ENCODE results near the gene NCOR2. TPM values are rescaled to one million over a fixed set of nuclear protein-coding genes. Genes with fewer than 3 reads are reported as not detected.

NCOR2 gene
- total RNA-seq, 1 experiment from 2014 or later: 153 TPM

GRCh38 chr12:124525455-124525854, 42.0 kb downstream of the NCOR2 start:
- no peaks in the 10 kb centered on the region for H3K36me3 ChIP-seq (ENCODE audit: control insufficient read depth in 1 of 2, insufficient read depth in 2 of 2, low read length in 2 of 2)
- H3K4me1 ChIP-seq (ENCODE audit: control insufficient read depth in 1 of 2, insufficient read depth in 2 of 2, low read length in 2 of 2): peaks cover 17 to 35% of the 10 kb centered on the region in 2 experiments
- no peaks in the 10 kb centered on the region for H3K9me3 ChIP-seq (ENCODE audit: control insufficient read depth in 1 of 2, insufficient read depth in 1 of 2, low read depth in 1 of 2, low read length in 2 of 2)
- intact Hi-C loops (cut with micrococcal nuclease): no loop called here
- H3K4me2 ChIP-seq (ENCODE audit: low read length): 0 out of 2 replicates have a peak overlapping the region, but pooled peaks have one; percentile 44
- TF ChIP-seq YY1 (IDR thresholded peaks at IDR 0.05; ENCODE audit: extremely low read depth, insufficient replicate concordance, low read depth, low read length): no peak
- TF ChIP-seq EZH2phosphoT487 (IDR thresholded peaks at IDR 0.05; ENCODE audit: borderline replicate concordance): no peak
- TF ChIP-seq REST (IDR thresholded peaks at IDR 0.05; ENCODE audit: low read depth): no peak
- TF ChIP-seq JUND (IDR thresholded peaks at IDR 0.05): no peak
- TF ChIP-seq SIN3A (IDR thresholded peaks at IDR 0.05; ENCODE audit: low read depth): no peak
- no peak for TF ChIP-seq ZBTB33 (IDR thresholded peaks at IDR 0.05; ENCODE audit: extremely low read depth, insufficient replicate concordance, low read length)
- TF ChIP-seq POLR2AphosphoS5 (IDR thresholded peaks at IDR 0.05; ENCODE audit: low read depth, low read length): no peak
- no peak for TF ChIP-seq FOSL1 (IDR thresholded peaks at IDR 0.05; ENCODE audit: low read depth)
- no peak for TF ChIP-seq ELF1 (IDR thresholded peaks at IDR 0.05; ENCODE audit: borderline replicate concordance, low read depth)
- TF ChIP-seq CBX3 (IDR thresholded peaks at IDR 0.05; ENCODE audit: low read depth): no peak
- TF ChIP-seq TCF7L2 (IDR thresholded peaks at IDR 0.05; ENCODE audit: borderline replicate concordance, extremely low read depth, insufficient read depth, insufficient read length): no peak
- DNase-seq (ENCODE audit: low read depth, low spot score) (no peak), ATAC-seq (no peak)
- RAD21 ChIA-PET (ENCODE audit: low non-redundant PET in 1 of 2, low total read pairs in 2 of 2, uncharacterized antibody in 2 of 2, unreplicated experiment in 2 of 2): no interaction called here
- BruUV-seq (replicated peaks): no TSS peak
- H3K27me3 ChIP-seq (ENCODE audit: insufficient read depth, low read length): no peaks in the 10 kb centered on the region
- H3K79me2 ChIP-seq (ENCODE audit: insufficient read depth, low read length): peaks cover 62% of the 10 kb centered on the region
- no peaks in the 10 kb centered on the region for H3K9me2 ChIP-seq (ENCODE audit: insufficient read depth)
- no peak overlapping the region for H3K4me3 ChIP-seq (replicated peaks in 1 of 2; ENCODE audit: low read depth in 1 of 2, low read length in 2 of 2)
- H2AFZ ChIP-seq (ENCODE audit: low read depth, low read length, poor library complexity, severe bottlenecking): no peak overlapping the region
- H4K20me1 ChIP-seq (ENCODE audit: insufficient read depth): peaks cover 9% of the 10 kb centered on the region
- CTCF ChIA-PET: no interaction called here
- no peak overlapping the region for H3K9ac ChIP-seq (ENCODE audit: low read length)
- no peak overlapping the region for H3K27ac ChIP-seq (ENCODE audit: low read depth, low read length)
- POLR2A ChIA-PET: no interaction called here

Measured in HCT116 (cell line).